Measurements from ENCODE around the gene CREG1.
A peak's percentile ranks its signal among the peaks of the same experiment; 100 is the strongest.
"Not testable (repeated sequence)": the region's sequence is repeated elsewhere in the genome, so short reads cannot be mapped to it uniquely, and the experiment has no call there.

Gene CREG1

DNA sequence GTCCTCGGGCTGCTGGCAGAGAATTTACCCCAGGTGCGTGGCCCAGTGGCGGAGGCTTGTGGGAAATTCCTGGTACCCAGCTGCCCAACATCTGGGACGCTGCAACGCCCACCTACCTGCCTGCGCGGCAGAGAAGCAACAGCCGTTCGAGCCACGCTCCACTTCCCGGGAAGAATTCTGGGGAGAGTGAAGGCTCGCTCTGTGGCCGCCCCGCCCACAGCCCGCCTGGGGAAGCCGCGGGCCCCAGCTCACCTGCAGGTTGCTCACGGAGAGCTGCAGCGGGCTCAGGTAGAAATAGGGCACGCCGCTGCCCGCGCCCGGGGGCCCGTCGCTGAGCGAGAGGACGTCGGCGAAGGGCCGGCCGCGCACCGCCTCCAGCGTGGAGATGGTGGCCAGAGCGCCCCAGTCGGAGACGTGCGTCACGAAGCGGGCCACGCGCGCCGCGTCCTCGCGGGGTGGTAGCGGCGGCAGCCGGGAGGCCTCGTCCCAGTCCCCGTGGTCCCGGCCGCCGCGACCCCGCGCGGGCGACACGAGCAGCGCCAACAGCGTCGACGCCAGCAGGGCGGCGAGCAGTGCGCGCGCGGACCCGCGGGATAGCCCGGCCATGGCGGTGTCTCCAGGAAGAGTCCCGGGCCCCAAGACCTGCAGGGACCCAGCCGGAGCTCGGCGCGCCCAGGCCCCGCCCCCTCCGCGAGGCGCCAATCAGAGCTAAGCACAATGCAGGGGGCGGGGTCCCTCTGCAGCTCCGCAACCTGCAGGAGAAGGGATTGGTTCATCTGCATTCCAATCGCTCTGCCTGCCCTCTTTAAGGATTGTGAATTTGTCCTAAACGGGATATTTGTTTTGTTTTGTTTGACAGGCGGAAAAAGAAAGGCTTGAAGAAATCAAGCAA, at the start of gene CREG1:
TSS of gene CREG1 (minus strand) at position 627 of the 892 bp plus-strand sequence.
- peak; percentile 99 for DNase-seq (ENCODE audit: low spot score)

DNA sequence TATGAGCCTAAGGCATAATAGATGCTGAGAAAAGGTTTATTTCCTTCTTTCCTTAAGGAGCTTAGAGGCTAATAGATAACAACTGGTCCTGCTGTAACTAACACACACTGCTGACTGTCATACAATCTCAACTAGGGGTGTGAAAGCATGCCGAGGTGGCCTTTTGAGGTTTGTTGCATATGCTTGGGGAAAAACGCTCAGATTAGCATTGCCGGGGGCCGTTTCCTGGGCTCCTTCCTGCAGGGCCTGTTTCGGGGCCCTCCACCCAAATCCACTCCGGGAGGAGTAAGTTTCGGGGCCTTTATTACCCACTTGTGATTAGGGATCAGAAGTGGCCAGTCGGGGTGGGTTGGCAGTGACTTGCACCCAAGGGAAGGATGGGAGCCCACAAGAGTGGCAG, 49.3 kb upstream of the CREG1 start:
- DNase-seq (ENCODE audit: low spot score) = no peak

- DNase-seq (ENCODE audit: low spot score) = no peak
Observed at GRCh38 chr1:167601442-167602383, 48.2 kb upstream of the CREG1 start.

GRCh38 chr1:167599957-167600581, 46.5 kb upstream of the CREG1 start:
- DNase-seq (ENCODE audit: low spot score) = peak; percentile 63

- DNase-seq (ENCODE audit: low spot score) = no peak
Observed at GRCh38 chr1:167594822-167595221, 41.3 kb upstream of the CREG1 start.

DNA sequence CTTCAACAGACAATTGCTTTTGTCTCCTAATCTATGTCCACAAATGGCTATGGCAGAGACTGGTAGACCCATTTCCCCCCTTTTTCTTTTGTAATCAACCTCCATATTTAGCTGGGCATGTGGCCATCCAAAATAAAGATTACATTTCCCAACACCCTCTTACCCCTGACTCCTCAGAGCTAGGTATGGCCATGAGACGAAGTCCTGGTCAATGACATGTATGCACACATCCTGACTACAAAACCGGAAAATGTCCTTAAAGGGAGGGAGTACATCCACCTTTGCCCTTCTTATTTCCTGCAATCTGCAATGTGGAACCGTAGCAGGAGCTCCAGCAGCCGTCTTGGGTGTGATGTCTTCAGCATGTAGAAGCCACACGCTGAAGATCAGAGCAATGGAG, 40.3 kb upstream of the CREG1 start:
- DNase-seq (ENCODE audit: low spot score) = no peak

DNA sequence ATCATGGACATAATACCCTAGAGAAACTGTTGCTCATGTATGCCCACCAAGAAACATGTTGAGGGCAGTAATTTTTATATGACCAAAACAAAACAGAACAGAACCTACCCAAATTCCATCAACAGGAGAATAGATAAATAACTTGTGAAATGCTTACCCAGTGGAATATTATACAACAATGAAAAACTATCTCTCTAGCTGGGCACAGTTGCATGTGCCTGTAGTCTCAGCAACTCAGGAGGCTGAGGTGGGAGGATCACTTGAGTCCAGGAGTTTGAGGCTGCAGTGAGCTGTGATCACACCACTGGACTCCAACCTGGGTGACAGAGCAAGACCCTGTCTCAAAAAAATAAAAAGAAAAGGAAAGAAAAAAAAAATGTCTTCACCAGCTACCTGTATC, 38.9 kb upstream of the CREG1 start:
- no peak for DNase-seq (ENCODE audit: low spot score)

DNA sequence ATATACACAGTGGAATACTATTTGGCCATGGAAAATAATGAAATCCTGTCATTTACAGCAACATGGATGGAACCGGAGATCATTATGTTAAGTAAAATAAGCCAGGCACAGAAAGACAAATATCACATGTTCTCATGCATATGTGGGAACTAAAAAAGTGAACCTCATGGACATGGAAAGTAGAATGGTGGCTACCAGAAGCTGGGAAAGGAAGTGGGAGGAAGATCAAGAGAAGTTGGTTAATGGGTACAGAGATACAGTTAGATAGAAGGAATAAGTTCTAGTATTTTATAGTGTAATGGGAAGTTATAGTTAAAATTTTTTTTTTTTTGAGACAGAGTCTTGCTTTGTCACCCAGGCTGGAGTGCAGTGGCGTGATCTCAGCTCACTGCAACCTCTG, 34.8 kb upstream of the CREG1 start:
- DNase-seq (ENCODE audit: low spot score) = no peak

GRCh38 chr1:167587872-167588271, 34.3 kb upstream of the CREG1 start:
- no peak for DNase-seq (ENCODE audit: low spot score)

- DNase-seq (ENCODE audit: low spot score) = no peak
Observed at GRCh38 chr1:167587342-167587741, 33.8 kb upstream of the CREG1 start.

DNA sequence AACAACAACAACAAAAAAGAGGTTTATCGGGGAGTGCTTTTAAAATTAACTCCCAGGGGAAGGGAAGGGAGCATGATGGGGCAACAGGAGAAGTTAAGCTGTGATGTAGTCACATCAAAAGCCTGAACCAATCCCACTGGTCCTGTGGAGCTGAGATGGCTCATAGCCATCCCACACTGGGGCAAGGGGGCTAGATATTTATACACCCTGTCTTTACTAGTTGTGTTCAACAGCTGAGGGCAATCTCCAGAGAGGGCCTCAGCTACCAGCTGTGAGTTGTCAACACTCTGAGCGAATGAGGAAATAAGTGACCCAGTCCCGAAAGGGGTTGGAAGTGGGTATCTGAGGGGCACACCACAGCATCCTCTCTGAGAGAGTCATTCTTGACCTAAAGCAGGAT, 31.0 kb upstream of the CREG1 start:
- no peak for DNase-seq (ENCODE audit: low spot score)

DNA sequence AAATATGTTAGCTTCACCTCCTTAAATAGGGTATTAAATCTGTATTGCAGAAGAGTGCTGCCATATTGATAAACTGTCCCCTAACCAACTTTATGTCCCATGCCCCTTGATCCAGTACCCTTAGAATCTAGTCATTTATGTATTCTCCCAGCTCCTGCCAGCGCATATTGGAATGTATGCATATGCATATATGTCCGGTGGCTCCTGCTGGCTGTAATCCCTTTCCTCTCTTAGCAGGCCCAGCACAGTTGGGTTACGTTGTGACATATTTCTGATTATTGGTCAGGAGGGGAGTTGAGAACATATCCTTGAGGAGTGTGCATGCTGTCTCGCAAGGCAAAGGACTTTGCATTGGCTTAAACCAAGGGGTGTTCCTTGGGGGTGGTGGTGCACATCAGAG, 29.2 kb upstream of the CREG1 start:
- DNase-seq (ENCODE audit: low spot score) = no peak

DNA sequence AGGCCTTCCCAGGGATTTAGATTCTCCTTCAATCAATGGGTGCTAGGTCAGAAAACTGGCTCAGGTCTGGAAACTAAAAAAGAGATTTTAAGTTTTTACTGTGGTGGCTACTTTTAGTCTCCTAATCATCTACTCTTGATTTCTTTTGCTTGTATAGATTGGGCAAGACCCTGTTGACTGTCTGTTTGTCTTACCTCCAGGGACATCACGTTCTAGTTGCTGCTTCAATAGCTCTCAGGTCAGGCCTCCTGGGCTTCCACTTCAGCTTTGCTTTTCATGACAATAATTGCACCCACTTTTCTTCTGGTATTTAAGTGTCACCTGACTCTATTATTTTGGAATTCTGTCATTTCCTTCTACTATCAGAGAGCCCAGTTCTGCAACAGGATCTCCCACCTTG, 28.5 kb upstream of the CREG1 start:
- DNase-seq (ENCODE audit: low spot score) = no peak

DNA sequence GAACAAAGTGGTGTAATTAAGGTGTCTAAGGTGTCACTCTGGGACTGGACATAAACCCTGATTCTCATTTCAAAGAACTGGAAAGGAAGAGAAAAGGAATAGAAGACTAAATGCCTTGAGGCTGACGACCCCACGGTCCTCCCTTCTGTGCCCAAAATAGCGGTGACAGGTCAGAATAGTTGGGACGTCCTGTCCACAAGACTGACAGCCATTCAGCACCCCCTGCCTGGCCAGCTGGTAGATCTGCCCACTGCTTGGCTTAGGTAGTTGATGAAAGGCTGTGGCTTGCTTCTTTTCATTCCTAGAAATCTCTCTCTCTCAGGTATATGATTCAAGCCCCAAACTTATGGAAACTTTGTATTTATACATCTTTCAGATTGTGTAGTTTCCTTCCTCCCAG, 26.4 kb upstream of the CREG1 start:
- no peak for DNase-seq (ENCODE audit: low spot score)

- no peak for DNase-seq (ENCODE audit: low spot score)
Observed at GRCh38 chr1:167578939-167579521, 25.5 kb upstream of the CREG1 start.

- DNase-seq (ENCODE audit: low spot score) = no peak
Observed at GRCh38 chr1:167575649-167576048, 22.1 kb upstream of the CREG1 start.

GRCh38 chr1:167573035-167573434, 19.5 kb upstream of the CREG1 start:
- no peak for DNase-seq (ENCODE audit: low spot score)

- DNase-seq (ENCODE audit: low spot score) = not testable (repeated sequence)
Observed at GRCh38 chr1:167570712-167571111, 17.1 kb upstream of the CREG1 start.

DNA sequence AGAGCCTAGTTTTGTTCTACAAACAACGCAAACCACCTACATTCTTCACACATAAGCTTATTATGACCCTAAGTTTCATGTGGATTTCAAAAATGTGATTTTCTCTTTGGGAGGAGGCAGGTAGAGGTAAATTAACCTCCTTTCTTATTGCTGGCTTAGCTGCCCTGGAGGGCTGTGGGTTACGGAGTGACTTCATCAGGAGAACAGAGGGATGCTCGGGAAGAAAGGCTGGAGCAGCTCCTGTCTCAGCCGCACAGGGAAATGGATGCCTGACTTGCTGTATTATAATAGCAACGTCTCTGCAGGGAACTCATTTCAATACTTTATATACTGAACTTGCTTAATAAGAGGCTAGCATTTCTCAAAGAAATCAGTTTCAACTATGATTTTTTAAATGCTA, 14.1 kb upstream of the CREG1 start:
- no peak for DNase-seq (ENCODE audit: low spot score)

DNA sequence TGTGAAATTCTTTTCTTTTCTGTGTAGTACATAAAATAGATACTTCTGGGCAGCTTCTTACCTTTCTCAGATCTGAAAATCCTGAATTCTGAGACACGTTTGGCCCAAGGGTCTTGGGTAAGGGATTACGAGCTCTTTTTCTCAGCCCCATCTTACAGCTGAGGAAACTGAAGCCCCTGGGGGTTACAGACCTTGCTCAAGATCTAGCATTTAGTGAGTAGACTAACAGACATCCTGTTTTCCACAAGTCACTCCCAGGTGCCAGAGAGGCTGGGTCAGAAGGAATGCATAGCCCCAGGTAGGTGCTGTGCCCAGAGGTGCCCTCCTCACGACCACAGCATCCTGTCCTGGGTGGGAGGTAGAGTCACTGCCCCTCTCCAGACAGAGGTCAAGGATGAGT, 13.2 kb upstream of the CREG1 start:
- DNase-seq (ENCODE audit: low spot score) = no peak

GRCh38 chr1:167565922-167566321, 12.4 kb upstream of the CREG1 start:
- DNase-seq (ENCODE audit: low spot score) = no peak

- DNase-seq (ENCODE audit: low spot score) = no peak
Observed at GRCh38 chr1:167564612-167565270, 11.2 kb upstream of the CREG1 start.

All from GM03348 (cell line).